ENCODE results near the gene LPP. TPM values are rescaled to one million over a fixed set of nuclear protein-coding genes. Genes with fewer than 3 reads are reported as not detected.

The LPP gene
- polyA plus RNA-seq, 1 donor (not counting 4 experiments of a cell fraction or from before 2014, with no cell fraction given), result 16.0 TPM

DNA sequence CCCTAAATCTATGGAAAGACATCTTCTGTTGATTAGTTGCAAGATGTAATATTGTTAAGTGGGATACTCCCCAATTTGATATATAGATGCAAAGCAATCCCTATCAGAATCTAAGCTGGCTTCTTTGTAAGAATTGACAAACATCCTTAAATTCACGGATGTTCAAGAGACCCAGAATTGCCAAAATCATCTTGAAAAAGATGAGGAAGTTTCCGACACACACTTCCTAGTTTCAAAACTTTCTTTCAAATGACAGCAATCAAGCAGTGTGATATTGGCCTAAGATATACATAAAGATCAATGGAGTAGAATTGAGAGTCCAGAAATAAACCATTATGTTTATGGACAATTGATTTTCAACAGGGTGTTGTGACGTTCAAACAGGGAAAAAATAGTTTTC lies 383.6 kb downstream of the LPP start:
- no peak for TF ChIP-seq EZH2 (IDR thresholded peaks at IDR 0.05; ENCODE audit: low read length)
- DNase-seq (ENCODE audit: low read depth, low spot score) (no peak), FAIRE-seq (no peak)
- dilution Hi-C loops (cut with MboI; ENCODE audit: extremely low pct_ligation_motif_present, low sequenced_read_pairs), result no loop called here
- H3K79me2 ChIP-seq (ENCODE audit: control insufficient read depth, insufficient read depth, low read length), result no peaks in the 10 kb centered on the region
- H3K9me1 ChIP-seq (ENCODE audit: control insufficient read depth, extremely low read depth, insufficient read depth, low read length), result no peaks in the 10 kb centered on the region
- peaks cover 24% of the 10 kb centered on the region for H3K4me1 ChIP-seq (ENCODE audit: control insufficient read depth, extremely low read depth, insufficient read depth, low read length)
- H3K27me3 ChIP-seq (ENCODE audit: control insufficient read depth, extremely low read depth, insufficient read depth, low read length), result no peaks in the 10 kb centered on the region
- no peak overlapping the region for H3K9ac ChIP-seq (ENCODE audit: control insufficient read depth, extremely low read depth, insufficient read depth, low read length)
- H3K9me3 ChIP-seq (ENCODE audit: control insufficient read depth, low read depth, low read length), result no peaks in the 10 kb centered on the region
- H3K27ac ChIP-seq (ENCODE audit: control insufficient read depth, insufficient read depth, low read length), result no peak overlapping the region
- no peak overlapping the region for H3K4me2 ChIP-seq (ENCODE audit: control insufficient read depth, extremely low read depth, insufficient read depth, low read depth, low read length)
- H2AFZ ChIP-seq (ENCODE audit: control insufficient read depth, low read length), result no peak overlapping the region
- H3K4me3 ChIP-seq (ENCODE audit: control insufficient read depth in 2 of 3, extremely low read depth in 1 of 3, insufficient read depth in 2 of 3, low read depth in 1 of 3, low read length in 3 of 3), result no peak overlapping the region
- H4K20me1 ChIP-seq (ENCODE audit: control insufficient read depth, extremely low read depth, insufficient read depth, low read length), result no peaks in the 10 kb centered on the region
- no peaks in the 10 kb centered on the region for H3K36me3 ChIP-seq (ENCODE audit: control insufficient read depth in 2 of 2, extremely low read depth in 1 of 2, insufficient read depth in 2 of 2, low read length in 2 of 2)

DNA sequence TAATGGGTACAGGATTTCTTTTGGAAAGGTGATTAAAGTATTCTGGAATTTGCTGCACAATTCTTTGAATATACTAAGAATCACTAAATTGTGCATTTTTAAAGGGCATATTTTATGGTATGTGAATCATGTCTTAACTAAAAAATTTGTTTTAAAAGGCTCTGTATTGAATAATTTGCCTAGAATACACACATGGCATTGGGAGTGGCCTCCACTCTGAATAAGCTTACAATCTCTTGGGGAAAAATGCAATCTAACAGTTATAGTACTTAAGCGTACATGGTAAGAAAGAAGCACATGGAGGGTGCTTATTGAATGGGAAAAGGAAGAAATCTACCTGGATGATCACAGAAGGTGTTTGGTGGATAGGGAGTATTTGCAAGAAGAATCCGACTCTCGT lies 385.1 kb downstream of the LPP start:
- H3K79me2 ChIP-seq (ENCODE audit: control insufficient read depth, insufficient read depth, low read length), result no peaks in the 10 kb centered on the region
- dilution Hi-C loops (cut with MboI; ENCODE audit: extremely low pct_ligation_motif_present, low sequenced_read_pairs), result no loop called here
- H3K4me3 ChIP-seq (ENCODE audit: control insufficient read depth in 2 of 3, extremely low read depth in 1 of 3, insufficient read depth in 2 of 3, low read depth in 1 of 3, low read length in 3 of 3), result no peak overlapping the region
- no peak for TF ChIP-seq CTCF (optimal IDR thresholded peaks at IDR 0.05 in 1 of 3, IDR thresholded peaks at IDR 0.05 in 1 of 3, conservative IDR thresholded peaks at IDR 0.05 in 1 of 3; ENCODE audit: extremely low read depth in 1 of 3, insufficient read depth in 2 of 3, low read length in 3 of 3)
- no peak for TF ChIP-seq EZH2 (IDR thresholded peaks at IDR 0.05; ENCODE audit: low read length)
- no peak overlapping the region for H3K9ac ChIP-seq (ENCODE audit: control insufficient read depth, extremely low read depth, insufficient read depth, low read length)
- H4K20me1 ChIP-seq (ENCODE audit: control insufficient read depth, extremely low read depth, insufficient read depth, low read length), result no peaks in the 10 kb centered on the region
- FAIRE-seq (no peak), DNase-seq (ENCODE audit: low read depth, low spot score) (no peak)
- no peak overlapping the region for H3K4me2 ChIP-seq (ENCODE audit: control insufficient read depth, extremely low read depth, insufficient read depth, low read depth, low read length)
- H2AFZ ChIP-seq (ENCODE audit: control insufficient read depth, low read length), result no peak overlapping the region
- H3K27me3 ChIP-seq (ENCODE audit: control insufficient read depth, extremely low read depth, insufficient read depth, low read length), result no peaks in the 10 kb centered on the region
- no peaks in the 10 kb centered on the region for H3K36me3 ChIP-seq (ENCODE audit: control insufficient read depth in 2 of 2, extremely low read depth in 1 of 2, insufficient read depth in 2 of 2, low read length in 2 of 2)
- no peak overlapping the region for H3K27ac ChIP-seq (ENCODE audit: control insufficient read depth, insufficient read depth, low read length)
- H3K9me1 ChIP-seq (ENCODE audit: control insufficient read depth, extremely low read depth, insufficient read depth, low read length), result no peaks in the 10 kb centered on the region
- peaks cover 10% of the 10 kb centered on the region for H3K4me1 ChIP-seq (ENCODE audit: control insufficient read depth, extremely low read depth, insufficient read depth, low read length)
- H3K9me3 ChIP-seq (ENCODE audit: control insufficient read depth, low read depth, low read length), result no peaks in the 10 kb centered on the region

- no peaks in the 10 kb centered on the region for H3K36me3 ChIP-seq (ENCODE audit: control insufficient read depth in 2 of 2, extremely low read depth in 1 of 2, insufficient read depth in 2 of 2, low read length in 2 of 2)
- H3K27me3 ChIP-seq (ENCODE audit: control insufficient read depth, extremely low read depth, insufficient read depth, low read length), result no peaks in the 10 kb centered on the region
- no peak overlapping the region for H3K27ac ChIP-seq (ENCODE audit: control insufficient read depth, insufficient read depth, low read length)
- no peak overlapping the region for H2AFZ ChIP-seq (ENCODE audit: control insufficient read depth, low read length)
- no peak overlapping the region for H3K9ac ChIP-seq (ENCODE audit: control insufficient read depth, extremely low read depth, insufficient read depth, low read length)
- no peaks in the 10 kb centered on the region for H4K20me1 ChIP-seq (ENCODE audit: control insufficient read depth, extremely low read depth, insufficient read depth, low read length)
- TF ChIP-seq CTCF (optimal IDR thresholded peaks at IDR 0.05 in 1 of 3, IDR thresholded peaks at IDR 0.05 in 1 of 3, conservative IDR thresholded peaks at IDR 0.05 in 1 of 3; ENCODE audit: extremely low read depth in 1 of 3, insufficient read depth in 2 of 3, low read length in 3 of 3) (no peak), EZH2 (IDR thresholded peaks at IDR 0.05; ENCODE audit: low read length) (no peak)
- FAIRE-seq, result no peak
- no peak overlapping the region for H3K4me2 ChIP-seq (ENCODE audit: control insufficient read depth, extremely low read depth, insufficient read depth, low read depth, low read length)
- H3K9me1 ChIP-seq (ENCODE audit: control insufficient read depth, extremely low read depth, insufficient read depth, low read length), result no peaks in the 10 kb centered on the region
- H3K79me2 ChIP-seq (ENCODE audit: control insufficient read depth, insufficient read depth, low read length), result no peaks in the 10 kb centered on the region
- no peak overlapping the region for H3K4me3 ChIP-seq (ENCODE audit: control insufficient read depth in 2 of 3, extremely low read depth in 1 of 3, insufficient read depth in 2 of 3, low read depth in 1 of 3, low read length in 3 of 3)
- no peaks in the 10 kb centered on the region for H3K9me3 ChIP-seq (ENCODE audit: control insufficient read depth, low read depth, low read length)
- dilution Hi-C loops (cut with MboI; ENCODE audit: extremely low pct_ligation_motif_present, low sequenced_read_pairs), result no loop called here
- H3K4me1 ChIP-seq (ENCODE audit: control insufficient read depth, extremely low read depth, insufficient read depth, low read length), result peaks cover 3% of the 10 kb centered on the region
- no peak for DNase-seq (ENCODE audit: low read depth, low spot score)
Observed at GRCh38 chr3:188539631-188540194, 385.8 kb downstream of the LPP start.

Data from keratinocyte (primary cell).